Activated CD4-positive, alpha-beta T cell treated with anti-CD3 and anti-CD28 coated beads for 48 hours (primary cell): Measurements from ENCODE around the gene PDE4A.
A peak's percentile ranks its signal among the peaks of the same experiment; 100 is the strongest.
"Not testable (repeated sequence)": the region's sequence is repeated elsewhere in the genome, so short reads cannot be mapped to it uniquely, and the experiment has no call there.

Experiments
- DNase-seq: peaks from one replicate; pipeline ENCODE4 v3.0.0-alpha.2; 2020

PDE4A gene

DNA sequence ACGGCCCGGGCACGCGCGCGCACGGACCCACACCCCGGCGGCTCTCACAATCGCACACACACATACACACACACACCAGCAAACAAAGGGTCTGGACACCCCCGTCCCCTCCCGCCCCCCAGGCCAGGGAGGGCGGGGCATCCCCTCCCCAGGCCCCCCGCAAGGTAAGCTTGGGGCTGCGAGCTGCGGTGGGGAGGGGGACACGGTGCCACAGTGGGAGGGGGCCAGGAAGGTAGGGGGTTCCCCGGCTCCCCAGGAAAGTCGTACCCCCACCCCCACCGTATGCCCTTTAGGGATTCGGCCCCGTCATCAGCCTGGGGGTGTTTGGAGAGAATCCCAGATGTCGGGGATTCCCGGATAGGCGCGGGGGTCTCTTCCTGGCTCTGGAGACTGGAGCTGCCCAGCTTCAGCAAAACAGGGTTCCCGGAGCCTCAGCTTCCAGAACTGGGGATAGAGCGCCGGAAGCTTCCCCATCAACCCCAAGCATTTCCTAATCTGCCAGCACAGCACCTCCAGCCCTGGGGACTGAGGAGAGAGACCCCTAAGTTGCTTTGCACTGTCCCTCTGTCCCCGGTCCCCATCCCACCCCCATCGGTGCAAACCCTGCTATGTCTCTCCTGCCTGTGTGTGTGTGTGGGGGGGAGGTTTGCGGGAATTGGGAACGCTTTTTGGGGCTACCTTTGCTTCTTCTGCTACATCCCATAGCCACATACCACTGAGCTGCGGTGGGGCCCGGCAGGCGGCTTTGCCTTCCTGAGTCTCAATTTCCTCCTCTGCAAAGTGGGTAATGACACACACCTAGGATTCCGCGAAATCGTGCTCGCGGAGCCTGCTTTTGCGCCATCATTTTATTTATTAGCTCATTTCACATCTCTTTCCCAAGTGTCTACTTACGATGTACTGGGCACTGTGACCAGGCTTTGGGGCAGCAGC lies 15.2 kb upstream of the PDE4A start:
- DNase-seq: peak; percentile 76

DNA sequence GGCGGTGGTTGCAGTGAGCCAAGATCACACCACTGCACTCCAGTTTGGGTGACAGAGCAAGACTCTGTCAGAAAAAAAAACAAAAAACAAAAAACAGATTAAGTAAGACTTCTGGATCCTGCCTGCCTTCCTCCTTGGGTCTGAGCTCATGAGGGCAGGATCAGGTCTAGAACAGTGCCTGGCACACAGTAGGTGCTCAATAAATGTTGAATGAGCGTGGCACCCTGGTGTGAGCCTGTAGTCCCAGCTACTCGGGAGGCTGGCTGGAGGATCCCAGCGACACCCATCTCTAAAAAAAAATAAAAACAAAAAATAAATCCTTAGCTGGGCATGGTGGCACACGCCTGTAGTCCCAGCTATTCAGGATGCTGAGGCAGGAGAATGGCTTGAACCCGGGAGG lies 14.1 kb upstream of the PDE4A start:
- no peak for DNase-seq

DNA sequence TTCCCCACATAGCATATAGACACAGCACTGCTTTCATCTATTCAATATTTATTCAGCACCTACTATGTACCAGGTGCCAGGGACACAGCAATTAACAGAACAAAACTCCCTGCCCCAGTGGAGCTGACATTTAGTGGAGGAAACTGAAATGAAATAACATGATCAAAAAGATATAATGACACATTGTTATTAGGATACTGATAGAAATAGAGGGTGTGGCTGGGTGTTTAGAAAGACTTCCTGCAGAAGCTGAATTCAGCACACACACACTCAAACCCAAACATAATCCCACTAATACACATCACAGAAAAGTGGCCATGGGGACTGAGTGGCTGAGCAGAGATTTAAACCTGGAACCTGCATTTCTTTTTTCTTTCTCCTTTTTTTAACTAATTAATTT lies 13.2 kb upstream of the PDE4A start:
- no peak for DNase-seq

DNA sequence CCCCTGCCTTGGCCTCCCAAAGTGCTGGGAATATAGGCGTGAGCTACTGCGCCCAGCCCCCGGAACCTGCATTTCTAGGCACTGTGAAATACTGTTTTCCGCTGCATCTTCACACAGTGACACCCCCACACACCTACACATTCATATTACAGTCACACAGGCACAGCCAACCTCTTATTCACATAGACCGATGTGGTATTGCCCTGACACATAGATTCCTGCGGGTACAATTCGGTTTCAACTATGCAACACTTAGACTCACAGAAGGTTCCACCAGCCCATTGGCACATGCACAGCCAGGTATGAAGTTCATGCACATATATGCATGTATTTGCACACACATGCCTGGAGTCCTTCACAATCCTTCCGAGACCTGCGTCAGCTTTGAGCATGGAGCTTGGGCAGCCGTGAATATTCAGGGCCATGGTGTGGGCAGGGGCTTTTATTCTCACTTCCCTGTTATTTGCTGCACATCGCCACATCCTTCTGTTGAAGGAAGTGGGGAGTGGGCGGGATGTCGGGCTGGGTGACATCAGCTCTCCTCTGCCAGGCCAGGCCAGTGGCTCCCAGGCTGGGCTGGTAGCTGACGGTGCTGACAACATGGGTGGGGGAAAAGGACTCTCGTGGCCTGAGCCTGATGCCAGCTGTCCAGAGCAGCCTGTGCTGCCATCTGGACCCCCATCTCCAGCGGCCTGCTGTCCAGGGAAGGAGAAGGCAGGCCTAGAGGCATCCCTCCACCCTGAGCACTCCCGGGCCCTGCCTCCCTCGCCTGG lies 11.6 kb upstream of the PDE4A start:
- DNase-seq: peak; percentile 78

DNA sequence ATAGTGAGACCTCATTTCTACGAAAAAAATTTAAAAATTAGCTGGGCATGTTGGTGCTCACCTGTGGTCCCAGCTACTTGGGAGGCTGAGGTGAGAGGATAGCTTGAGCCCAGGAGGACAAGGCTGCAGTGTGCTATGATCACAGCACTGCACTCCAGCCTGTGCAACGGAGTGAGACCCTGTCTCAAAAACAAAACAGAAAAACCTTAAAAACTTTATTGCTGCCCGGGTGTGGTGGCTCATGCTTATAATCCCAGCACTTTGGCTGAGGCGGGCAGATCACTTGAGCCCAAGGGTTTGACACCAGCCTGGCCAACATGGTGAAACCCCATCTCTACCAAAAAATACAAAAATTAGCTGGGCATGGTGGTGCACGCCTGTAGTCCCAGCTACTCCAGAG lies 9.1 kb upstream of the PDE4A start:
- DNase-seq: not testable (repeated sequence)

DNA sequence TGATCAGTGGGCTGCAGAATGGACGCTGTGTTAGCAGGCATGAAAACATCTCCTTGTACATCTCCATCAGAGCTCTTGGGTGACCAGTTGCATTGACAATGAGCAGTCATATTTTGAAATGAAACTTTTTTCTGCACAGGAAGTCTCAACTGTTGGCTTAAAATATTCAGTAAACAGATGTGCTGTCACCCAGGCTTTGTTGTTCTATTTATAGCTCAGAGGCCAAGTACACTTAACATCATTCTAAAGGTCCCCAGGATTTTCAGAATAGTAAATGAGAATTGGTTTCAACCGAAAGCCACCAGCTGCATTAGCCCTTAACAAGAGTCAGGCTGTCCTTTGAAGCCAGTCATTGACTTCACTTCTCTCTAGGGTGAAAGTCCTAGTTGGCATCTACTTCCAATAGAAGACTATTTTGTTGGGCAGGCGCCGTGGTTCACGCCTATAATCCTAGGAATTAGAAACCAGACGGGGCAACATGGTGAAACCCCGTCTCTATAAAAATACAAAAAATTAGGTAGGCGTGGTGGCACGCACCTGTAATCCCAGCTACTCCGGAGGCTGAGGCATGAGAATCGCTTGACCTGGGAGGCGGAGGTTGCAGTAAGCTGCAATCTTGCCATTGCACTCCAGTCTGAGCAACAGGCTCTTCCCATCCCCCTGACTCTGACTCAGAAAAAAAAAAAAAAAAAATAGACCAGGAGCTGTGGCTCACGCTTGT lies 7.9 kb upstream of the PDE4A start:
- no peak for DNase-seq

DNA sequence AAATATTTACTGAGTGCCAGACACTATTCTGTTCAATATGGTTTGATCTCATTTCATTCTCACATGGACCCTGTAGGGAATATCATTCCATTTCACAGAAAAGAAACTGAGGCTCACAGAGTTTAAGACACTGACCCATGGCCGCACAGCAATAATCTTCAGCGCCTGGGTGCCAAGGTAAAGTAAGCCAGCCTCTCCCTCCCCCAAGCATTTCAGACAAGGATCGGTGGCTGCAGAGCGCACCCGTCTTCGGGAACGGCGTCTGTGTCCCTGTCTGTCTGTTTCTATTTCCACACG lies 4.3 kb upstream of the PDE4A start:
- DNase-seq: no peak

DNA sequence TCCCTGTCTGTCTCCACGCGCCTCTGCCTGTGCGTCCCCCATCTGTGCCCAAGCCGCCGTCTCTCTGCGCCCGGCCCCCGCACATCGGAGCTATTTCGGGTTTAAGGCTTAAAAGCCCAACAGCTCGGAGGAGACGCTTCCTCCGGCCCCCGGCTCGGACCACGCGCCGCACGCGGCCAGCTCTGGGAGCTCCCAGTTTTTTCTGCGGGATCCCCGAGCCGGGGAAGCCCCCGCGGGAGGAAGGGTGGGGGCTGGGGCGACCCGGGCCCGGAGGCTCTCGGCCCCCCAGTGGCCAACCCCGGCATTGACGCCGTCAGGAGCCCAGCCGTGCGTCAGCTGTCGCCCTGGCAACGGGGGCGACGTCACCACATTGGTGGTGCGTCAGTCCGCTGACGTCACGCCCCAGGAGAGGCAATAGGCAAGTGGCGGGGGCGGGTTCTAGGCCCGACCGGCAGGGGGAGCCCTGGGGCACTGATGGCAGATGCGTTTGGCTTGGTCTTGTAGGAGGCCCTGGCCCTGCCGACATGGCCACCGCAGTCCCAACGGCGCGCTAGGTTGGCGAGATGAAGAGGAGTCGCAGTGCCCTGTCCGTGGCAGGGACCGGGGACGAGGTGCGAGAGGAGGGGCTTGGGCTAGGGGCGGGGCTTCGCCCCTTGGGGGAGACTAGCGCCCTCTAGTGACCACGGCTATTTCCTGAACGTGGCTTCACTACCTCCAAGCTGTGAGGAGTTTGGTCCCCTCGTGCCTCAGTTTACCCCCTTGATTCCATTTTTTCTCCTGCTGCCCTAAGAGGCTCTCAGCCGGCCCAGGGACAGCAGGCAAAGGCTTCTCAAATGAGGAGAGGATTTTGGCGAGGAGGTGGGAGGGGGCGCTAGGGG lies 3.7 kb upstream of the PDE4A start:
- peak; percentile 97 for DNase-seq

DNA sequence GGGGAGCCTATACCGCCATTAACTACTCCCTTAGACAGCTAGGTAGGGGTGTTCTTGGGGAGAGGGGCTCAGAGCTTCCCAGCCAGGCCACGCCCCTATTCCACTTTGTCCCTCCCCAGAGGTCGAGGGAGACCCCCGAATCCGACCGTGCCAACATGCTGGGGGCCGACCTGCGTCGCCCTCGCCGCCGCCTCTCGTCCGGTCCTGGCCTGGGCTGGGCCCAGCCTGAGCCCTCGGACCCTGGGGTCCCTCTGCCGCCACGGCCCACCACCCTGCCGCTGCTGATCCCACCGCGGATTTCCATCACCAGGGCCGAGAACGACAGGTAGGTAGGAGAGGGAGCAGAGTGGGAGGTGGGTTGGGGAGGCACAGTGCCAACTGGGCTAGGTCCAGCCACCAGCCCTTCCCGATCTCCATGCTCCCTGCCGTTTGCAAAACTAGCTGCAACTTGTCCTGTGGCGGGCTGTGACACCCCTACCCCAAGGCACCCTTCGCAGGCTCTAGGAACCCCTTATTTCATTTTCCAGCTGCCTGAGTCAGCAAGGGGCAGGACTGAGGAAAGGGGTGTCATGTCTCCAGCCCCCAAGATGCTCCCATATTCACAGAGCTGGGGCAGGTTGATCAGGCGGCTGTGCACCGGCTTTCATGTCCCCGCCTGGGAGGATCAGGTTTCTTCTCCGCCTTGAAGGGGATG lies 2.6 kb upstream of the PDE4A start:
- no peak for DNase-seq

DNA sequence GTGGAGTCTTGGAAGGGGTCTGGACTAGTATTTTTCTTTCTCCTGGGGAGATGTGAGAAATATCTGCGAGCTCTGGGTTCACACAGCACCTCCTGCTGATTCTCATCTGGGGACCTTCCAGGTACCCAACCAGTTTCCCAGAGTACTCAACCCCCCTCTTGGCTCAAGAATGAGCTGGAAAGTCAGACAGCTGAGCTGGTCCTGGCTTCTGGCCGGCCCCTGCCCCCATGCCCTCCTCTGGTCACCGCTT lies 2.2 kb upstream of the PDE4A start:
- no peak for DNase-seq

DNA sequence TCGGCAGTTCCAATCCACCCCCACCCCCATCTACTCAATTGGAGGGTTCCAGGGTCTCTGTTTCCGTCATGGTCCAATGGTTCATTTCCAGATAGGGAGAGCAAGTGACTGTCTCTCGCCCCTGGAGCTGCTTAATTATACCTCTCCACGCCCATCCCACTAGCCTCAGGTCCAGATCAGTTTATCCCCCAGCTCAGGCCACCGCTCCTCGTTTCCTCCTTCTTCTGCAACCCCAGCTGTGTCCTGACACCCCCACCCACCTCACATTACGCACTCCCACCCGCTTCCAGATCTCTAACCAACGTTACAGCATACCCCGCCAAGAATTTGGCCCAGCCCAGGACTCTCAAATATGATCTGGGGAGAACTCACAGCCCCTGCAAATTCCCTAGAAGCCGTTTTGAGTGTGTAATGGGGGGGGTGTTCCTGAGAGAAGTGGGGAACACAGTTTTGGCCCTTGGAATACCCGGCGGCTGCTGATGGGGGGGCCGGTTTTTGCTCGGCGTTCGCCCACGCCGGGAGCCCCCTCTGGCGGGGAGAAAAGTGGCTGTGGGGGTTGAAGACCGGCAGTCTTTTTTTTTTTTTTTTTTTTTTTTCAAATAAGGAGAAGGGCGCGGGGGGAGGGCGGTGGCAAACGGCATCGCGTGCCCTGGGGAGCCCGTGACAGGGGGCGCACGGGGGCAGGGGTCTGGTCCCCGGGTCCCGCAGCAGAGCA lies 1.7 kb upstream of the PDE4A start:
- DNase-seq: no peak

DNA sequence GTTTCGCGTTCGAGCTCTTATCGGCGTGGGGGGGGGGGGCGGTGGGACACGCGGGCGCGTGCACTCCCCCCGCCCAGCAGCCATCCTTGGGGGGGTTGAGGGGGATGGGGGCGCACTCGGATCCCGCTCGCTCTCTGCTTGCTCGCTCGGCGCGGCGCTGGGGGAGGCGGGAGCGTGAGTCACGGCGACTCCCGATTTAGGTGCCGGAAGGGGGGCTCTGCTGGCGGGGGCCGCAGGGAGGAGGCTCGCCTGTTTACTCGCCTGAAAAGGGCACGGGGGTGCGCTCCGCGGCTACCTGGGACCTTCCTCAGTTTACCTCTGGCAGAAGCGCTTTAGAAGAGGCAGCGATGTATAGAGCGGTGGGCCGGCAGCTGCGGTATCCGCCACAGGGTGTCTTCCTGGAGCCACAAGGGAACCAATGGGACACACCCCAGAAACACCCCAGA lies 1.1 kb upstream of the PDE4A start:
- DNase-seq: peak; percentile 43

DNA sequence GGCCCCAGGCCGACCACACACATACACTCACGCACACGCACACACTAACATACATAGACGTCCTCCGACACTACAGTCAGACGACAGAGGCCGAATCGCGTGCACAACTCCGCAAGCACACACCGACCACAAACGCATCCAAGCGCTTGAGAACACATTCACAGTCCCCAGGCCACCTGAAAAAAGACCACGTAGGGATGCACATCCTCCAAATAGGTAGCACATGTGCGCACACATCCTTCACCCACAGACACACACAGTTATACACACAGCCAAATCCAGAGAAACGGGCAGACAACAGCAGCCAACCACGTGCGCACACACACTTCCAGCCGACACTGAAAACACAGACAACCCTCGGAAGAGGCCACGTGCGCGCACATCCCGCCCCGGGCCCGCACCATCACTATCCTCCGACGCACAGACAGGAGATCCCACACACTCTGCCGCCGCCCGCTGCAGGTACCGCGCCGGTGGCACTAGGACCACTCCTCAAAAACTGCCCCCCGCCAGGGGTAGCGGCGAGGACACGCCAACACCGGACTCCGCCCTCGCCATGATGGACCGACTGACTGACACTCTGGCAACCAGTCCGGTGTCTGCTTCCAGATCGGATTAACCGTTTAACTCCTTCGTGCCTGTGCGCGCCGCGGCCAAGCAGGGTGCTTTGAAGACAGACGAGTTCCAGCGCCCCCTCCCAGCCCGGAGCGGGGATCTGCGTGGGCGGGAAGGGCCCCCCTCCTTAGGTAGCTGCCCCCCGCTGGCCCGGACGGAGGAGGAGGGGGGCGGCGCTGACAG lies 493 bp upstream of the PDE4A start:
- peak; percentile 62 for DNase-seq

DNA sequence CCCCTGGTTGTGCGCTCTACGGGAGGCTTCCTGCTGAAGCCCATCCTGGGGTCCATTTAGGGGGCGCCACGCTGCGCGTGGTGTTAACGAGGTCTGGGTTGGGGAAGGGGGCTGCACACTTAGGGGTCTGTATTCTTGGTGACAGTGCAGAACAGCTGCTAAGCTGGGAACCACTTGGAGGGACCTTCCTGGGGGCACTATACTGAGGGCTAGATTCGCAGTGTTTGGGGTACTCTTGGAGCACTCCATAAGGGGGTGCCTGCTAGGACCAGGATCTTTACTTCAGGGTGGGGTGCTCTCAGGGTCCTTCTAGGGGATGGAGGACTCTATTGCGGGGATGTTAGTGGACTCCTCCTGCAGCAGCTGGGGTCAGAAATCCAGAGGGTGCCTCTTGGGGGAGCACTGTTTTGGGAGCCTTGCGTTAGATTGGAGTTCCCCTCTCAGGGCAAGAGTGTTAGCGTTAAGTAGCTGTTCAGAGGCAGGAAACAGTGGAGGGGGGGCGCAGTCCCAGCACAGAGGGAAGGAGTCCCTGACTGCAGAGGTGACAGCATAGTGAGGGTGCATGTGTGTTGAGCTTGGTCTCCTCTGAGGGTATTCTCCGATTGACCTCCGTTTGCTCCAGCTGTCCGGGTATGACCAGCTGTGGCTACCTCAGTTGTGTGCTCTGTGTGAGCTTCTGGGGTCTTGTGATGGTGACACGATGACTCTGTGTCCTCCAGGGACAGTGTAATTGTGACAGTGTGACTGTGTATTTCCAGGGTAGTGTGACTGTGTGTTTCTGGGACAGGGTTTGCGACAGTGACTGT lies 1.1 kb downstream of the PDE4A start:
- no peak for DNase-seq

DNA sequence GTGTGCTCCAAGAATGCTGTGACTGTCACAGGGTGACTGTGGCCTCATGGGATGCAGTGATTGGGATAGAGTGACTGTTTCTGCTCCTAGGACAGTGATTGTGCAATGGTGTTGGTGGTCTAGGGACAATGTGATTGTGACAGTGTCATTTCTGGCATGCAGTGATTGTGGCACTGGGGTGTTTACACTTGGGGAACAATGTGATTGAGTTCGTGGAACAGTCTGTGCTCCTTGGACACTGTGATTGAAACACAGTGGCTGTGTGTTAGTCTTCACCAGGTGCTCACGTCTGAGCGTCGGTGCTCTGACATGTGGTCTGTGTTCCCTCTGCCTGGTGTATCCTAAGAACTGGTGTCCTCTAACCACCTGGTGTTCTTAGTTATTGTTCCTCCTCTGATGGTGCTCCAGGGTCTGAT lies 1.7 kb downstream of the PDE4A start:
- DNase-seq: no peak

DNA sequence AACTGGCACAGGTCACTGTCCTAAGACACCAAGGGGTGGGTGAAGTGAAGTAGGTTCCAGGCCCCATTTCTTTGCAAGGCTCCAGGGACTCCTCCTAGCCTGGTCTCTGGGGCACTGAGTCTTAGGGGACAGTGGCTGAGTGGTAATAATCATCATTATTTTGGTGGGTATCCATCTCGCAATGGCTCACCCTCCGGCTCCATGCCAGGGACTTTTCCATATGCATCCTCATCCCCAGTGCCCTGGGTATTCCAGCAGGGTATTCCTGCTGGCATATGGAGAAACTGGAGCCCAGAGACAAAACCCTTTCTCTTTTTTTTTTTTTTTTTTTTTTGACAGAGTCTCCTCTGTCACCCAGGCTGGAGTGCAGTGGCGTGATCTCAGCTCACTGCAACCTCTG lies 2.5 kb downstream of the PDE4A start:
- DNase-seq: no peak

DNA sequence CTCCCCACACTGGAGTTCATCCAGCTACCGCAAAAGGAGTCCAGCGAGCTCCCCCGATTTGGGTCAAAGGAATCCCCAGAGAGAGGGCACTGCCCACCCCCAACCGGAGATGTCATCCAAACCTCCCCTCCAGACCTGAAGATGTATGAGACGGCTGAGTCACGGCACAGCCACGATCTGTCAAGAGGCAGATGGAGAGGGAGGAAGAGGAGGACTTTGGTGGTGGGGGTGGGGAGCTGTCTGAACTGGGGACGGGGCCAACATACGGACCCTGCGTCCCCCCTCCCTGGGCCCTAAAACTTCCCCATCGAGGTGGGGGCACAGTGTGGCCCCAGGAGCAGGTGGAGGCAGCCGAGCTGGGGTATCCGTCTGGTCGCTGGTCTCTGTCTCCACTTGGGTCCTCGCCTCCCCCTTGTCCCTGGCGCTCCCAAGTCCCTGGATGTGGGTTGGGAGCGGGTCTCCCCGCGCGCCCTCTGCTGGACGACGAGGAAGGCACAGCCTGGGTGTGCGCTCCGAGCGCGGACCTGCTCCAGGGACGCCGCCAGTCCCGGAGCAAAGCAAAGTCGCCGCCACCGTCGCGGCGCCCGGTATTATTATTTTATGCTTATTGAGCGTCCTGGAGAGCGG lies 3.8 kb downstream of the PDE4A start:
- peak; percentile 79 for DNase-seq

DNA sequence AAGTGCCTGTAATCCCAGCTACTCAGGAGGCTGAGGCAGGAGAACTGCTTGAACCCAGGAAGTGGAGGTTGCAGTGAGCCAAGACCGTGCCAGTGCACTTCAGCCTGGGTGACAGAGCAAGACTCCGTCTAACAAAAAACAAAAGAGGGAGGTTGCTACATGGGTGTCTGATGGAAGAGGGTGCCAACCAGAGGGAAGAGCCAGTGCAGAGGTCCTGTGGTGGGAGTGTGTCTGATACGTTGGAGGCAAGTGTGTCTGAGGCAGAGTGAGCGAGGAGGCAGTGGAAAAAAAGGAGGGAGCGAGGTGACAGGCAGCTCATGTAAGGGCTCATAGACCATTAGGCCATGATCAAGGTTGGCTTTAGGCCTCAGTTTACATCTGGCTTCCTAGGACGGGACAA lies 6.8 kb downstream of the PDE4A start:
- no peak for DNase-seq

DNA sequence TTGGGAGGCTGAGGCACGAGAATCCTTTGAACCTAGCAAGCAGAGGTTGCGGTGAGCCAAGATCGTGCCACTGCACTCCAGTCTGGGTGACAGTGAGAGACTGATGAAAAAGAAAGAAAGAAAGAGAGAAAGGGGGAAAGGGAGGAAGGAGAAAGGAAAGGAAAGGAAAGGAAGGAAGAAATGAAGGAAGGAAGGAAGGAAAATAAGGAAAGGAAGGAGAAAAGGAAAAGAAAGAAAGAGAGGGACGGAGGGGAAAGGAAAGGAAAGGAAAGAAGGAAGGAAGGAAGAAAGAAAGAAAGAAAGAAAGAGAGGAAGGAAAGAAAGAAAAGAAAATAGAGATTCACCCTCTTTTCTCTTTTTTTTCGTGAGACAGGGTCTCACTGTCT lies 8.7 kb downstream of the PDE4A start:
- no peak for DNase-seq
